ENCODE measurements around the gene SBF2.

SBF2 gene

GRCh38 chr11:10322830-10323792, 29.1 kb upstream of the SBF2 start:
- Histone ChIP-seq H3K27me3 (ENCODE audit: insufficient read depth, poor library complexity, severe bottlenecking) (no peaks in the 10 kb centered on the region), H3K9me3 (ENCODE audit: severe bottlenecking) (no peaks in the 10 kb centered on the region), H3K4me1 (ENCODE audit: insufficient read depth, poor library complexity, severe bottlenecking) (peaks cover 6% of the 10 kb centered on the region), H3K27ac (ENCODE audit: poor library complexity, severe bottlenecking) (no peak overlapping the region), H3K36me3 (ENCODE audit: low read depth) (no peaks in the 10 kb centered on the region), H3K4me3 (ENCODE audit: severe bottlenecking) (no peak overlapping the region)
- TF ChIP-seq, protein P1, sequence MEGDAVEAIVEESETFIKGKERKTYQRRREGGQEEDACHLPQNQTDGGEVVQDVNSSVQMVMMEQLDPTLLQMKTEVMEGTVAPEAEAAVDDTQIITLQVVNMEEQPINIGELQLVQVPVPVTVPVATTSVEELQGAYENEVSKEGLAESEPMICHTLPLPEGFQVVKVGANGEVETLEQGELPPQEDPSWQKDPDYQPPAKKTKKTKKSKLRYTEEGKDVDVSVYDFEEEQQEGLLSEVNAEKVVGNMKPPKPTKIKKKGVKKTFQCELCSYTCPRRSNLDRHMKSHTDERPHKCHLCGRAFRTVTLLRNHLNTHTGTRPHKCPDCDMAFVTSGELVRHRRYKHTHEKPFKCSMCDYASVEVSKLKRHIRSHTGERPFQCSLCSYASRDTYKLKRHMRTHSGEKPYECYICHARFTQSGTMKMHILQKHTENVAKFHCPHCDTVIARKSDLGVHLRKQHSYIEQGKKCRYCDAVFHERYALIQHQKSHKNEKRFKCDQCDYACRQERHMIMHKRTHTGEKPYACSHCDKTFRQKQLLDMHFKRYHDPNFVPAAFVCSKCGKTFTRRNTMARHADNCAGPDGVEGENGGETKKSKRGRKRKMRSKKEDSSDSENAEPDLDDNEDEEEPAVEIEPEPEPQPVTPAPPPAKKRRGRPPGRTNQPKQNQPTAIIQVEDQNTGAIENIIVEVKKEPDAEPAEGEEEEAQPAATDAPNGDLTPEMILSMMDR (IDR thresholded peaks at IDR 0.05; ENCODE audit: poor library complexity, severe bottlenecking) = peak; percentile 78
- DNase-seq (ENCODE audit: low spot score) (no peak), ATAC-seq (ENCODE audit: low read depth) (peak; percentile 77)

GRCh38 chr11:10322401-10322800, 28.4 kb upstream of the SBF2 start:
- ATAC-seq (ENCODE audit: low read depth) (no peak), DNase-seq (ENCODE audit: low spot score) (no peak)
- H3K27ac ChIP-seq (ENCODE audit: poor library complexity, severe bottlenecking) = no peak overlapping the region

GRCh38 chr11:10320736-10321465, 26.9 kb upstream of the SBF2 start:
- TF ChIP-seq, protein P1 (IDR thresholded peaks at IDR 0.05; ENCODE audit: poor library complexity, severe bottlenecking) = no peak
- Histone ChIP-seq H3K4me3 (ENCODE audit: severe bottlenecking) (no peak overlapping the region), H3K27me3 (ENCODE audit: insufficient read depth, poor library complexity, severe bottlenecking) (no peaks in the 10 kb centered on the region), H3K36me3 (ENCODE audit: low read depth) (no peaks in the 10 kb centered on the region), H3K27ac (ENCODE audit: poor library complexity, severe bottlenecking) (no peak overlapping the region), H3K9me3 (ENCODE audit: severe bottlenecking) (no peaks in the 10 kb centered on the region), H3K4me1 (ENCODE audit: insufficient read depth, poor library complexity, severe bottlenecking) (peaks cover 6% of the 10 kb centered on the region)
- ATAC-seq (ENCODE audit: low read depth) = no peak
- DNase-seq (ENCODE audit: low spot score) = no peak

More at GRCh38 chr11:10322401-10322800, 28.4 kb upstream of the SBF2 start:
- TF ChIP-seq, protein P1 (IDR thresholded peaks at IDR 0.05; ENCODE audit: poor library complexity, severe bottlenecking) = no peak
- Histone ChIP-seq H3K4me3 (ENCODE audit: severe bottlenecking) (no peak overlapping the region), H3K9me3 (ENCODE audit: severe bottlenecking) (no peaks in the 10 kb centered on the region), H3K27me3 (ENCODE audit: insufficient read depth, poor library complexity, severe bottlenecking) (no peaks in the 10 kb centered on the region), H3K36me3 (ENCODE audit: low read depth) (no peaks in the 10 kb centered on the region), H3K4me1 (ENCODE audit: insufficient read depth, poor library complexity, severe bottlenecking) (peaks cover 6% of the 10 kb centered on the region)

GRCh38 chr11:10319702-10320558, 25.9 kb upstream of the SBF2 start:
- TF ChIP-seq, protein P1 (IDR thresholded peaks at IDR 0.05; ENCODE audit: poor library complexity, severe bottlenecking) = no peak
- Histone ChIP-seq H3K4me3 (ENCODE audit: severe bottlenecking) (no peak overlapping the region), H3K4me1 (ENCODE audit: insufficient read depth, poor library complexity, severe bottlenecking) (peaks cover 6% of the 10 kb centered on the region), H3K36me3 (ENCODE audit: low read depth) (no peaks in the 10 kb centered on the region), H3K9me3 (ENCODE audit: severe bottlenecking) (no peaks in the 10 kb centered on the region), H3K27me3 (ENCODE audit: insufficient read depth, poor library complexity, severe bottlenecking) (no peaks in the 10 kb centered on the region), H3K27ac (ENCODE audit: poor library complexity, severe bottlenecking) (no peak overlapping the region)
- DNase-seq (ENCODE audit: low spot score) (no peak), ATAC-seq (ENCODE audit: low read depth) (no peak)
